CD4-positive, alpha-beta T cell (primary cell): ENCODE data around the gene SMIM45.
"Not testable (repeated sequence)": the region's sequence is repeated elsewhere in the genome, so short reads cannot be mapped to it uniquely, and the experiment has no call there.

Experiments used
- ATAC-seq: fragments of 200-7000 bp; cut with Tn5 transposase; one replicate; pipeline ENCODE4 v1.10.0; 2022; ENCODE audit warnings: mild to moderate bottlenecking; ENCODE audit not compliant: poor library complexity
- CTCF ChIA-PET: fragments of 350-600 bp; sonication (Branson Sonifier 250); formaldehyde crosslinking; loops from one replicate; lab custom pipeline; 2021; ENCODE audit warnings: antibody characterized with exemption, inconsistent platforms; lab: Charles Lee
- POLR2A ChIA-PET: fragments of 350-600 bp; sonication (Branson Sonifier 250); formaldehyde crosslinking; loops from one replicate; lab custom pipeline; 2021; ENCODE audit warnings: antibody characterized with exemption, inconsistent platforms; lab: Charles Lee
- DNase-seq, 14 experiments: peaks; one replicate each; pipeline ENCODE4 v3.0.0-alpha.2; 2013 to 2020; ENCODE audit warnings: mixed read lengths in 2 of 14
- H3K27ac ChIP-seq, 2 donors: one replicate each; pipeline versions ENCODE4 v1.5.1 to v1.7.0; 2013; ENCODE audit warnings: low read length in 2 of 2, low read depth in 1 of 2, mild to moderate bottlenecking in 1 of 2
- H3K27me3 ChIP-seq, 2 experiments: 1 replicate in 1 of 2; 2 replicates in 1 of 2; pipeline versions ENCODE4 v1.6.1 to v1.7.0; 2013; ENCODE audit warnings: low read length in 2 of 2, control low read depth in 1 of 2, mild to moderate bottlenecking in 1 of 2, moderate library complexity in 1 of 2; ENCODE audit not compliant: insufficient read depth in 2 of 2, control insufficient read depth in 1 of 2
- H3K36me3 ChIP-seq: one replicate; pipeline ENCODE4 v1.6.1; 2013; ENCODE audit warnings: low read length, control low read depth; ENCODE audit not compliant: insufficient read depth
- H3K4me1 ChIP-seq: one replicate; pipeline ENCODE4 v1.6.1; 2013; ENCODE audit warnings: low read length, control low read depth; ENCODE audit not compliant: insufficient read depth
- H3K4me3 ChIP-seq: one replicate; pipeline ENCODE4 v1.5.1; 2013; ENCODE audit warnings: mild to moderate bottlenecking, low read length, moderate library complexity
- H3K9me3 ChIP-seq, 2 experiments: 1 replicate in 1 of 2; 2 replicates in 1 of 2; pipeline versions ENCODE4 v1.6.1 to v1.7.0; 2013; ENCODE audit warnings: low read length in 2 of 2, mild to moderate bottlenecking in 2 of 2, control low read depth in 1 of 2, moderate library complexity in 1 of 2; ENCODE audit not compliant: control insufficient read depth in 1 of 2, insufficient read depth in 1 of 2
- H3K27ac Mint-ChIP-seq: one replicate; pipeline ENCODE4 v1.8.0; 2020; ENCODE audit warnings: mixed read lengths
- H3K27me3 Mint-ChIP-seq: one replicate; pipeline ENCODE4 v1.8.0; 2021; ENCODE audit warnings: mixed read lengths
- H3K36me3 Mint-ChIP-seq: one replicate; pipeline ENCODE4 v1.8.0; 2021; ENCODE audit warnings: low read depth, mixed read lengths
- H3K4me1 Mint-ChIP-seq: one replicate; pipeline ENCODE4 v1.8.0; 2021; ENCODE audit warnings: low read depth, mixed read lengths
- H3K4me3 Mint-ChIP-seq: one replicate; pipeline ENCODE4 v1.8.0; 2020; ENCODE audit warnings: mild to moderate bottlenecking, mixed read lengths
- H3K9me3 Mint-ChIP-seq: one replicate; pipeline ENCODE4 v1.8.0; 2020; ENCODE audit warnings: mixed read lengths
- intact Hi-C, 2 experiments: fragments of 100-400 bp; cut with DNase I in 1 of 2; cut with micrococcal nuclease in 1 of 2; formaldehyde crosslinking; loops; one replicate each; pipeline versions ENCODE4 v1.15.1 to v1.9.0; 2023 to 2025; cut with DNase I, micrococcal nuclease
- TF ChIP-seq, protein P1 (sequence below): fragments of 200-600 bp; IDR thresholded peaks from one replicate; pipeline ENCODE4 v1.8.0; 2022; ENCODE audit warnings: antibody characterized with exemption, mild to moderate bottlenecking

The SMIM45 gene

DNA sequence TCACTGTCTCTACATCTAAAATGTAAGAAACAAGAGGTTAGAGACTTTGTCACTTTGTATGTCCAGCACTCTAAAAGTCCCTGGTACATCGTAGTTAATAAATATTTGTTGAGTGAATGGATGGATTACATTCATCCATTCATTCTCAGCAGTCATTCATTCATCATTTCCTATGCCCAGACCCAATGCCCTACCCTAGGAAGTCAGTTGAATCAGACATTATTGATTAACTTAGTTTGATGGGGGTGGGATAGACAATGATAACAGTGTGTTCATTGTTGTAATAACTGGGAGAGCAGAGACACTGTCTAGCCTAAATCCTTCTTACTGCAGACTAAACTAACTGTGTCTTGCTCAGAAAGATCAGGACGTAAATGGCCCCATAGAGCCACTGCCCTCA is 3.8 kb upstream of the SMIM45 start:
- TF ChIP-seq, protein P1, sequence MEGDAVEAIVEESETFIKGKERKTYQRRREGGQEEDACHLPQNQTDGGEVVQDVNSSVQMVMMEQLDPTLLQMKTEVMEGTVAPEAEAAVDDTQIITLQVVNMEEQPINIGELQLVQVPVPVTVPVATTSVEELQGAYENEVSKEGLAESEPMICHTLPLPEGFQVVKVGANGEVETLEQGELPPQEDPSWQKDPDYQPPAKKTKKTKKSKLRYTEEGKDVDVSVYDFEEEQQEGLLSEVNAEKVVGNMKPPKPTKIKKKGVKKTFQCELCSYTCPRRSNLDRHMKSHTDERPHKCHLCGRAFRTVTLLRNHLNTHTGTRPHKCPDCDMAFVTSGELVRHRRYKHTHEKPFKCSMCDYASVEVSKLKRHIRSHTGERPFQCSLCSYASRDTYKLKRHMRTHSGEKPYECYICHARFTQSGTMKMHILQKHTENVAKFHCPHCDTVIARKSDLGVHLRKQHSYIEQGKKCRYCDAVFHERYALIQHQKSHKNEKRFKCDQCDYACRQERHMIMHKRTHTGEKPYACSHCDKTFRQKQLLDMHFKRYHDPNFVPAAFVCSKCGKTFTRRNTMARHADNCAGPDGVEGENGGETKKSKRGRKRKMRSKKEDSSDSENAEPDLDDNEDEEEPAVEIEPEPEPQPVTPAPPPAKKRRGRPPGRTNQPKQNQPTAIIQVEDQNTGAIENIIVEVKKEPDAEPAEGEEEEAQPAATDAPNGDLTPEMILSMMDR, result no peak
- no peaks in the 10 kb centered on the region for H3K9me3 Mint-ChIP-seq
- no peaks in the 10 kb centered on the region for H3K36me3 ChIP-seq
- CTCF ChIA-PET, result interaction anchor here (1.5 kb wide), 1 partner anchor 281 kb away, joined by 3 read pairs; no protein-coding TSS in a partner anchor
- no peak overlapping the region for H3K27ac ChIP-seq
- H3K4me3 Mint-ChIP-seq, result no peak overlapping the region
- POLR2A ChIA-PET, result interaction anchor here (0.7 to 0.9 kb wide), 2 partner anchors 132 to 497 kb away, joined by 3 read pairs; partner anchors contain the start of gene SMDT1
- H3K4me1 ChIP-seq, result peaks cover 25% of the 10 kb centered on the region
- no peaks in the 10 kb centered on the region for H3K27me3 Mint-ChIP-seq
- H3K27ac Mint-ChIP-seq, result no peak overlapping the region
- no peaks in the 10 kb centered on the region for H3K36me3 Mint-ChIP-seq
- no peaks in the 10 kb centered on the region for H3K9me3 ChIP-seq
- DNase-seq (no peak), ATAC-seq (no peak)
- intact Hi-C loops, result no loop called here
- H3K27me3 ChIP-seq, result no peaks in the 10 kb centered on the region
- H3K4me1 Mint-ChIP-seq, result peaks cover 14% of the 10 kb centered on the region
- no peak overlapping the region for H3K4me3 ChIP-seq

DNA sequence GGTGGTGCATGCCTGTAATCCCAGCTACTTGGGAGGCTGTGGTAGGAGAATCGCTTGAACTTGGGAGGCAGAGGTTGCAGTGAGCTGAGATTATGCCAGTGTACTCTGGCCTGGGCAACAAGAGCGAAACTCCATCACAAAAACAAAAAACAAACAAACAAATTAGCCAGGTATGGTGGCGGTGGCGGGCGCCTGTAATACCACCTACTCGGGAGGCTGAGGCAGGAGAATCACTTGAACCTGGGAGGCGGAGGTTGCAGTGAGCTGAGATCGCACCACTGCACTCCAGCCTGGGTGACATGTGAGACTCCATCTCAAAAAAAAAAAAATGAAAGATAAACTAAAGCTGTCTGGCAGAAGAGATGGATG is 3.0 kb upstream of the SMIM45 start:
- CTCF ChIA-PET, intact Hi-C loops: not testable (repeated sequence)

DNA sequence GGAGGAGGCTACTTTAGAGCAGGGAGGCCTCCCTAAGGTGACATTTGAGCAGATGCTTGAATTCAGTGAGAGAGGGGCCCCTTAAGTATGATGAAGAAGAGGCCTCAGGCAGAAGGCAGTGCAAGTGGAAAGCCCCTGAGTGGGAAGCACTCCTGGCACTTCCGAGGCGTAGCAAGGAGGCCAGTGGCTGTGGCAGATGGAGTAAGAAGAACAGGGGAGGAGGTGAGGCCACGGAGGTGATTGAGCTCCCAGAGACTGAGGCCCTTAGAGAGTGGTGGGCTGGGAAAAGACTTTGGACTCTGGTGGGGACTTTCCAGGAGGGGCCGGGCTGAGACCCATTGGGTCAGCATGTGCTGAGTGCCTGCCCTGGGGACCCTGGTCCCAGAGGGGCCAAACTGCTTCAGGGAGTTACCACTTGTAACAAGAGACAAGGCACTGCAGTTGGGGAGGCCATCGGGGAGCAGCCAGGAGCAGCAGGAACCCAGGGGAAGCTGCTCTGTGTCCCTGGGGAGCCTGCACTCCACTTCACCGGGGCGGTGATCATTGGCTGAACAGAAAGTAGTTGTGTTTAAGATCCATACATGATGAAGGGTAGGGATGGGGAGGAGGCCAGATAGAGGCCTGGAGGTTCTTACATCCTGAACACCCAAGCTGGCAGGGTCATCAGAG is 2.5 kb upstream of the SMIM45 start:
- POLR2A ChIA-PET, result interaction anchor here (1.1 kb wide), 1 partner anchor 117 kb away, joined by 4 read pairs; the partner anchor contains the start of gene SREBF2
- TF ChIP-seq, protein P1, result no peak
- no peak overlapping the region for H3K4me3 Mint-ChIP-seq

More for the DNA sequence above, 3.0 kb upstream of the SMIM45 start:
- not testable (repeated sequence) for DNase-seq, H3K4me3 ChIP-seq, H3K4me3 Mint-ChIP-seq, H3K9me3 Mint-ChIP-seq, H3K27me3 ChIP-seq, H3K9me3 ChIP-seq, H3K27me3 Mint-ChIP-seq, ATAC-seq, H3K27ac ChIP-seq, H3K27ac Mint-ChIP-seq, H3K36me3 Mint-ChIP-seq, H3K36me3 ChIP-seq
- H3K4me1 ChIP-seq, result peaks cover 25% of the 10 kb centered on the region
- POLR2A ChIA-PET, result interaction anchor here (0.9 kb wide), 1 partner anchor 131 kb away, joined by 3 read pairs; the partner anchor contains the start of gene SMDT1
- peaks cover 14% of the 10 kb centered on the region for H3K4me1 Mint-ChIP-seq

More for the DNA sequence above, 2.5 kb upstream of the SMIM45 start:
- Mint-ChIP-seq H3K36me3 (no peaks in the 10 kb centered on the region), H3K4me1 (peaks cover 14% of the 10 kb centered on the region), H3K9me3 (no peaks in the 10 kb centered on the region), H3K27ac (no peak overlapping the region), H3K27me3 (no peaks in the 10 kb centered on the region)
- Histone ChIP-seq H3K27me3 (no peaks in the 10 kb centered on the region), H3K4me1 (peaks cover 25% of the 10 kb centered on the region), H3K27ac (no peak overlapping the region), H3K4me3 (no peak overlapping the region), H3K36me3 (no peaks in the 10 kb centered on the region), H3K9me3 (no peaks in the 10 kb centered on the region)
- DNase-seq (no peak), ATAC-seq (no peak)
- CTCF ChIA-PET, result no interaction called here
- intact Hi-C loops, result no loop called here
